ENCODE data around the gene GCN1.

GRCh38 chr12:120157678-120158077 lies 36.8 kb downstream of the GCN1 start:
- TF ChIP-seq, protein P1, sequence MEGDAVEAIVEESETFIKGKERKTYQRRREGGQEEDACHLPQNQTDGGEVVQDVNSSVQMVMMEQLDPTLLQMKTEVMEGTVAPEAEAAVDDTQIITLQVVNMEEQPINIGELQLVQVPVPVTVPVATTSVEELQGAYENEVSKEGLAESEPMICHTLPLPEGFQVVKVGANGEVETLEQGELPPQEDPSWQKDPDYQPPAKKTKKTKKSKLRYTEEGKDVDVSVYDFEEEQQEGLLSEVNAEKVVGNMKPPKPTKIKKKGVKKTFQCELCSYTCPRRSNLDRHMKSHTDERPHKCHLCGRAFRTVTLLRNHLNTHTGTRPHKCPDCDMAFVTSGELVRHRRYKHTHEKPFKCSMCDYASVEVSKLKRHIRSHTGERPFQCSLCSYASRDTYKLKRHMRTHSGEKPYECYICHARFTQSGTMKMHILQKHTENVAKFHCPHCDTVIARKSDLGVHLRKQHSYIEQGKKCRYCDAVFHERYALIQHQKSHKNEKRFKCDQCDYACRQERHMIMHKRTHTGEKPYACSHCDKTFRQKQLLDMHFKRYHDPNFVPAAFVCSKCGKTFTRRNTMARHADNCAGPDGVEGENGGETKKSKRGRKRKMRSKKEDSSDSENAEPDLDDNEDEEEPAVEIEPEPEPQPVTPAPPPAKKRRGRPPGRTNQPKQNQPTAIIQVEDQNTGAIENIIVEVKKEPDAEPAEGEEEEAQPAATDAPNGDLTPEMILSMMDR (IDR thresholded peaks at IDR 0.05), result no peak
- TF ChIP-seq POLR2A (IDR thresholded peaks at IDR 0.05), result no peak
